Bronchial epithelial cell (primary cell): ENCODE measurements around the gene SLC6A12. TPM values are rescaled to one million over a fixed set of nuclear protein-coding genes. Genes with fewer than 3 reads are reported as not detected.

Experiments used
- DNase-seq: peaks from one replicate; pipeline ENCODE4 v3.0.0-alpha.2; 2010; ENCODE audit warnings: low read depth
- FAIRE-seq: peaks from 2 replicates; lab custom pipeline; 2011; peaks lifted over from hg19 to GRCh38; lab: Jason Lieb, UNC
- H3K27me3 ChIP-seq: 2 replicates; pipeline ENCODE4 v1.5.1; 2011; ENCODE audit warnings: low read length; ENCODE audit not compliant: control insufficient read depth, insufficient read depth
- H3K36me3 ChIP-seq: 2 replicates; pipeline ENCODE4 v1.5.1; 2011; ENCODE audit warnings: low read length; ENCODE audit not compliant: control insufficient read depth, insufficient read depth
- H3K4me3 ChIP-seq: 2 replicates; pipeline ENCODE4 v1.5.1; 2011; ENCODE audit warnings: mild to moderate bottlenecking, low read depth, low read length, control low read depth
- total RNA-seq: library from RNA; depleted of rRNA; stranded (reverse); fragments of >200 nt; gene quantifications from 2 replicates; pipeline ENCODE4 v1.2.1, GENCODE V29; 2014
- TF ChIP-seq, protein P1 (sequence below): IDR thresholded peaks from 2 replicates; pipeline ENCODE4 v1.5.1; 2011; ENCODE audit warnings: mild to moderate bottlenecking, moderate library complexity, low read length, control low read depth, inconsistent platforms; ENCODE audit not compliant: insufficient read depth, severe bottlenecking

SLC6A12 gene
- total RNA-seq, 1 donor from 2014 or later = not detected

DNA sequence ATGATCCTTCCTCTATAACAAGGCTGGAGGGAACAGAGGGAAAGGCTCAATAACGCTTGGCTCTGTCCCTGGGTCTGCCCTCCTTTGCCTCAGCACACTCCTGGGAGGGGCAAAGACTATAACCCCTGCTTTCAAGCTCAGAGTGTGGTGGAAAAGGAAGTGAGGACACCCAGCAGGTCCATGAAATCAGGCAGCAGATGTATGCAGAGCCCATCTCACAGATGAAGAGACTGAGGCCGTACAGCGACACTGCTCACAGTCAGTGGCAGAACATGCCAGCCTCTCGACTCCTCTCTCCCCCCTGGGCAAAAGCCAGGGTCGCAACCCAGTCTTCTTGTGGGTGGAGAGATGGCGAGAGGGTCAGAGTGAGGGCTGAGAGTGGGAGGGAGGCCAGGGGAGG lies 39.8 kb downstream of the SLC6A12 start:
- no peak for FAIRE-seq
- Histone ChIP-seq H3K36me3 (no peaks in the 10 kb centered on the region), H3K4me3 (no peak overlapping the region), H3K27me3 (no peaks in the 10 kb centered on the region)
- TF ChIP-seq, protein P1, sequence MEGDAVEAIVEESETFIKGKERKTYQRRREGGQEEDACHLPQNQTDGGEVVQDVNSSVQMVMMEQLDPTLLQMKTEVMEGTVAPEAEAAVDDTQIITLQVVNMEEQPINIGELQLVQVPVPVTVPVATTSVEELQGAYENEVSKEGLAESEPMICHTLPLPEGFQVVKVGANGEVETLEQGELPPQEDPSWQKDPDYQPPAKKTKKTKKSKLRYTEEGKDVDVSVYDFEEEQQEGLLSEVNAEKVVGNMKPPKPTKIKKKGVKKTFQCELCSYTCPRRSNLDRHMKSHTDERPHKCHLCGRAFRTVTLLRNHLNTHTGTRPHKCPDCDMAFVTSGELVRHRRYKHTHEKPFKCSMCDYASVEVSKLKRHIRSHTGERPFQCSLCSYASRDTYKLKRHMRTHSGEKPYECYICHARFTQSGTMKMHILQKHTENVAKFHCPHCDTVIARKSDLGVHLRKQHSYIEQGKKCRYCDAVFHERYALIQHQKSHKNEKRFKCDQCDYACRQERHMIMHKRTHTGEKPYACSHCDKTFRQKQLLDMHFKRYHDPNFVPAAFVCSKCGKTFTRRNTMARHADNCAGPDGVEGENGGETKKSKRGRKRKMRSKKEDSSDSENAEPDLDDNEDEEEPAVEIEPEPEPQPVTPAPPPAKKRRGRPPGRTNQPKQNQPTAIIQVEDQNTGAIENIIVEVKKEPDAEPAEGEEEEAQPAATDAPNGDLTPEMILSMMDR = no peak
- DNase-seq = no peak

DNA sequence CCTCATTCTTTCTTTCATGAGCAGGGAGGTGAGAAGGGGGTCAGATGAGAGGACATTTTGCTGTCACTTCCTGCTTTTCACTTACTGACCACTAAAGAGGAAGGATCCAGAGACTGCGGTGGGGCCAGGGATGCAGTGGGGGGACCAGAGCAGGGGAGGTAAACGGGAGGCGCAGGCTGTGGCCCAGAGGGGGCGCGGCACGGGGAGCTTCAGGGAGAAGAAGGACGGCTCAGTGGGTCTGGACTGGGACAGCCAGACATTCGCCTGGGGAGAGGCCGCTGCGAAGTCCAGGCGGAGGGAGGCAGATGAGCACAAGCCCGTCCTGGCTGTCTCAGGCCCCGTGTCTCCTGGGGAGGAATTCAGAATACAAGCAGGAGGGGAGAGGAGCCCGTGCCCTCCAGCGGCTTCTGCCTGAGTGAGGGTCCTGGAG lies 41.2 kb downstream of the SLC6A12 start:
- no peak overlapping the region for H3K4me3 ChIP-seq
- peaks cover 4% of the 10 kb centered on the region for H3K27me3 ChIP-seq
- TF ChIP-seq, protein P1 = no peak
- DNase-seq = no peak
- no peak for FAIRE-seq
- no peaks in the 10 kb centered on the region for H3K36me3 ChIP-seq

DNA sequence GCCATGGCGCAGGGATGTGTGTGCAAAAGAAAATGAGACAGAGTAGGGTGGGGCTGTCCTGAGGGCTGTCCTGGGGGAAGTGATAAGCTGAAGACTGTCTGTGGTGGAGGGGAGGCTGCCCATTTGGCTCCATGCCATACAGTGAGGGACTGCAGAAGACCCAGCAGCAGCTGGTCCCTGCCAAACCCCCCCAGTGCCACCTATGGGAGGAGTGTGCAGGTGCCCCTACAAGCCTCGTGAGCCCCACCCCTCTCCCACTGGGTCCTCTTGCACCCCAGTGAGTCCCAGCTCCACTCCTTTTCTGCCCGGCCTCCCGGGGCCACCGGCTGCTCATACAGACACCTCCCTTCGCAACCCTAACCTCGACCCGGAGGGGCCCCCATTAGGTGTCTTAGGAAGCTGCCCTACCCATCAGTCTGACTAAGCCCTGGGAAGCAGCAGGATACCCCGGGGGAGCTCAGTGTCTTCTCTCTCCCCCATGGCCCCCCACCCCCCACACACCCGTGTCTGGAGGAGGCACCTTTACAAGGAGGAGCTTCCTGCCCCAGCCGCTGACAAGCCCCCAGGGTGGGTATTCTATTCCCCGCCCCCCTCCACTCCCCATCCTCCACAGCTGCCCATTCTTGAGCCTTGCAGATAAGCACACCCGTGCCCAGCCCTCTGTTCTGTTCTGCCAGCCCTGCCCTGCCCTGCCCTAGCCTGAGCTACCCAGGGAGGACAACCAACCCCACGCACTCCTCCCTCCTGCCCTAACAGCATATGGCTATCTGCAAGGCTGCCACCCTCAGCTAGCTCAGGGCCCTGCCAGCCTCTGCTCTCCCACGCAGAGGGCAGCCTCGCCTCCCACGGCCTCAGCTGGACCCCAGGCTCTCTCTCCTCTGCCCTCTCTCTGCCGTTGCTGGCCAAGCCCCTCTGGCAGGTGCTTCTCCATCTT lies 41.9 kb downstream of the SLC6A12 start:
- Histone ChIP-seq H3K36me3 (no peaks in the 10 kb centered on the region), H3K27me3 (peaks cover 6% of the 10 kb centered on the region), H3K4me3 (no peak overlapping the region)
- DNase-seq = no peak
- no peak for FAIRE-seq
- TF ChIP-seq, protein P1 = no peak

DNA sequence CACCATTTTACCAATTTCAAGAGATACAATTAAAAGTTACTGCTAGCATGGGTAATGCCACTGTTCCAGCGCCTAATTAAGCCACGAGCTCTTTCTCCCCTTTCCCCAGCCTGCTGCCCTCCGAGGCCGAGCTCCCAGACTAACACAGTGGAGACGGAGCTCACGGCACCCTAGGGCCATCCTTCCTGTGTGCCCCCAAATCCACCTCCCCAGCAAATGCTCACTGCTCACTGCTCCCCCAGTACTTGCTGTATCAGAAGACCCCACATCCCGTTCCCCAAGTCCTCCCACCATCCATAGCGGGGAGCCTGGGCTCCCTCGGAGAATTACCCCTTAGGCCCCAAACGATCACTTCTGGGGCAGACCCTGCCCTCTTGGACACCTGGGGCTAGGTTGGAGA lies 42.7 kb downstream of the SLC6A12 start:
- TF ChIP-seq, protein P1 = no peak
- Histone ChIP-seq H3K4me3 (no peak overlapping the region), H3K36me3 (no peaks in the 10 kb centered on the region), H3K27me3 (peaks cover 6% of the 10 kb centered on the region)
- FAIRE-seq (no peak), DNase-seq (no peak)

DNA sequence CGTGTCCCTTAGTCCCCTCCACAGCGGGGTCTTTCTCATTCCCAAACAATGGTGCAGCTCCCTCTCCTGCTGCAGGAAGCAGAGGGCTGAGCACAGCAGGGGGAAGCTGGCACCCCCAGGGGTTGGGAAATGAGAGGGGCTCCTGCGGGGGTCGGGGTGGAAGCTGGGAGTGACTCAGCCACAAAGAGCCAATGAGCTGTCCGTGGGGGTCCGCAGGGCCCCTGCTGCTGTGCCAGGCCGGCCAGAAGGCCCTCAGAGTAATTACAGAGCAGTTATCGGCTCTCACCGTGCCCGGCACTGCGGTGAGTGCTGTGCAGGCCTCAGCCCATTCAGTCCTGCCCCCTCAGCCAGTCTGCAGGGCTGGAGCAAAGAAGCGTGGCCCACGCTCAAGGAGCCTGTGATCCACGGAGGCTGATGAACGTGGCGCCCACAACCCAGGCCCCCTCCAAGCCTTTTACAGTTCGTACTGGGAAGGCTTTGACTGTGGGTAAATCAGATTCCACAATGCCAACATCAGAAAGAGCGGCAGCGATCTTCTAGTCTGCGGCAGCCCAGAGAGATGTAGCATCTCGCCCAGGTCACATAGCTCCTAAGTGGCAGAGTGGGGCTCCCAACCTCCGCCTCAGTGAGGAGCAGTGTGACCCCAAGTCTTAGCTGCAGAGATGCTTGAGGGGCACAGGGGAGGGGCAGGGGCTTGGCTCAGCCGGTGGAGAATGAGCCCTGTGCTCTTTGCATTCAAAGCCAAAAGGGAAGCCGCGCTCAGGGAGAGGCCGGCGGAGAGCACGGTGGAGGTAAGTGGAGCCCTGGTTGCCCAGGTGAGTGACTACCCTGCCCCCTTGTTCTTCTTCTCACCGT lies 43.4 kb downstream of the SLC6A12 start:
- Histone ChIP-seq H3K4me3 (no peak overlapping the region), H3K36me3 (no peaks in the 10 kb centered on the region), H3K27me3 (peaks cover 6% of the 10 kb centered on the region)
- no peak for DNase-seq
- FAIRE-seq = no peak
- TF ChIP-seq, protein P1 = no peak
